Dermis microvascular lymphatic vessel endothelial cell (primary cell): ENCODE data around the gene ADCY2. TPM values are rescaled to one million over a fixed set of nuclear protein-coding genes. Genes with fewer than 3 reads are reported as not detected.

Experiments
- DNase-seq, 2 donors: peaks; one replicate each; pipeline versions ENCODE4 v3.0.0 to v3.0.0-alpha.2; 2010; ENCODE audit warnings: low read depth in 2 of 2
- total RNA-seq: library from RNA; depleted of rRNA; stranded (reverse); fragments of >200 nt; gene quantifications from 2 replicates; pipeline ENCODE4 v1.2.1, GENCODE V29; 2014

Gene ADCY2
- total RNA-seq, 1 donor from 2014 or later = not detected

DNA sequence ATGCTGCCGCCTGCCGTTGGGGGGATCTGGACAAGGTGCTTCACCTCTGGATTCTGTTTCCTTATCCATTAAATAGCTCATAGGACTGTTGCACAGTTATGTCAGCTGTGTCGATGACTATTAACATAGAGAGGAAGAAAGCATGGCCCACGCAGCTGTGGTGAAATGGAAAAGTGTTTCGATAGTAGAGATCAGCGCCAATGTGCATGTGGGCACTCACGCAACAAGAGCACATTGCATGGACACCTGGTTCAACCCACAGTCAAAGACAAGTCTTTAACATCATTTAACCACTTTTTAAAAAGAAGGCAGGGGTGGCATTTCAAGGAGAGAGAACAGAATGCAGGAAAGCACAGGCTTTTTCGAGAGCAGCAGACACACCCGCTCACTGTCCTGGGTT, 107.6 kb downstream of the ADCY2 start:
- no peak for DNase-seq

GRCh38 chr5:7515284-7515914, 119.5 kb downstream of the ADCY2 start:
- no peak for DNase-seq

DNA sequence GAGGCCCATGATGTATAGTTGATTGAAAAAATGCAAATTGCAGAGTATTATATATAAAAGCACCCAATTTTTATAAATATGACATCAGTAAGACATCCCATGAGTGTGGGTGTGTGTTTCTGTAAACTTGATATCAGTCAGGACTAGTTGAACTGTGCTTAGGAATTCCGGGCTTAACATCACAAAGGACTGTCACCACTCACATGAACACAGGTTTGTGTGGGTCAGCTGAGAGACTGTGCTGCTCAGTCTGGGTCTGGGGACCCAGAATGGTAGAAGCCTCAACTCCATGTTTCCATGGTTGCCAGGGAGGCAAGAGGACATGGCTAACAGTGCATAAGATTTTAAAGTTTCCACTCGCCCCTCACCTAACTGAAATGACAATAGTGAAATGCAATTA, 120.3 kb downstream of the ADCY2 start:
- no peak for DNase-seq

DNA sequence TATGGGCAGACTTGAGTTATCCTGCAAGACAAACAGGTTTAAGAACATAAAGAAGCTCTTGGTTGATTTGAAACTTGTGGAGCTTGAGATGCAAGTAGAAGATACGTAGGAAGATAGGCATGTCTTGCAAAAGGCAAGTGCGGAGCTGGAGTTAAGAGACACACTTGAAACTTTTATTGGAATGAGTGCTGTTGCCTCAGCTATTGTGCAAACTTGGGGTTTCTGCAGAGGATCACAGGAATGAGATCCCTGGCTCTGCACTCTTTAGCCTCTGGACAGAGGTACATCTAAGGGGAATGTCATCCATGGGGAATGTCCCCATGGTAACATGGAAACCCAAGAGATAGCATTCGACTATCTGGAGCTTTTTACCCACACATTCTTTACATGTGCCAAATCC, 121.1 kb downstream of the ADCY2 start:
- DNase-seq = no peak

- DNase-seq = no peak
Observed at GRCh38 chr5:7518947-7519560, 123.1 kb downstream of the ADCY2 start.

- DNase-seq = no peak
Observed at GRCh38 chr5:7519564-7519963, 123.6 kb downstream of the ADCY2 start.

- DNase-seq = no peak
Observed at GRCh38 chr5:7529880-7530279, 133.9 kb downstream of the ADCY2 start.

- DNase-seq = no peak
Observed at GRCh38 chr5:7533941-7534340, 138.0 kb downstream of the ADCY2 start.

- DNase-seq = no peak
Observed at GRCh38 chr5:7534505-7534904, 138.6 kb downstream of the ADCY2 start.

- DNase-seq = no peak
Observed at GRCh38 chr5:7537573-7537972, 141.6 kb downstream of the ADCY2 start.

- DNase-seq = no peak
Observed at GRCh38 chr5:7539571-7539970, 143.6 kb downstream of the ADCY2 start.

DNA sequence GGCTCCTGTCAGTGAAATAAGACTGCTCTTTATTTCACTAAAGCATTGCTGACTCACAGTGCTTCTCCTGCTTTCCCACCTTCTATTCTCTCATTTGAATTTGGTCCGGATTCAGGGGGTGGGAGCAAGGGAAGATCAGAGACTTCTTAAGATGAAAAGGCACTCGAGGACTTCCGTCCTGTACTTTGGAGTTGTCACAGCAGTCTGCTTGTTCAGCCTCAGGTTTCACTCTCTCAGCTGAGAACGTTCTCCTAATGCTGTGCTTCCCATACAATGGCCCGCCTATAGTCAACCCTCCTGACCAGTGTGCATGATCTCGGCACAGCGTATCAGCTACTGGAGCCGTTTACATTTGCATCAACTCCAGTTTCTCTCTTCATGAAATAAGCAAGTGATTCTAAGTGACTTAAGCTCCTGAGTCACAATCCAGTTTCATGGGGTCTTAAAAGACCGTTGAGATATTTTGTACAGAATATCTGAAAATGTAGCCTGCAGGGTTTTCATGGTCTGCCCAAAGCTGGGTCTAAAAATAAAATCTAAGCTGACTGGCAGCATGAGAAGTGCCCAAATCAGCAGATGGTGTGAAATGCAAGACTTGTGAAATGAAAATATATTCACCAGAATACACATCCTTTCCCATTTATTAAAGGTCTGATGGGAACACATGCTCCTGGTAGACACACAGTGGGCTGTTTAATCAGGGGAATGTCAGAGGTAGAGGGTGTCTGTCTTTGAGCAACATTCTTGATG, 145.0 kb downstream of the ADCY2 start:
- DNase-seq = no peak

- no peak for DNase-seq
Observed at GRCh38 chr5:7541898-7542297, 146.0 kb downstream of the ADCY2 start.

DNA sequence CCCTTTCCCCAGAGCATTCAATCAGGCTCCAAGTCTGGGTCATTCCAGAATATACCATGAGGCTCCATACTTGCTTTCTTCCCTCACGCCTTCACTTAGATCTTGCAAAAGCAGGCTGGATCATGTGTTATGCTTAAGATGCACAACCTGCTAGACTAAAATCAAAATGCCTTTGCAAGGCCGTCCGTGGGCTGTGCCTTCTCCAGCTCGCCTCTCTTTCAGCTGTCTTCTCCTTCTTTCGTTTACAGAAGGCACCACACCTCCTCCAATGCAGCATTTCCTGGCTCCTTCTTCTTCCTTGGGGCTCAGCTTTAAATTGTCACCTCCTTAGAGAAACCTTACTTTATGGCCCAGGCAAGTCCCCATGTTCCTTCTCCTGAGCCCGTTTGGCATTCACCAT, 150.6 kb downstream of the ADCY2 start:
- DNase-seq = no peak

- no peak for DNase-seq
Observed at GRCh38 chr5:7548596-7548995, 152.7 kb downstream of the ADCY2 start.

DNA sequence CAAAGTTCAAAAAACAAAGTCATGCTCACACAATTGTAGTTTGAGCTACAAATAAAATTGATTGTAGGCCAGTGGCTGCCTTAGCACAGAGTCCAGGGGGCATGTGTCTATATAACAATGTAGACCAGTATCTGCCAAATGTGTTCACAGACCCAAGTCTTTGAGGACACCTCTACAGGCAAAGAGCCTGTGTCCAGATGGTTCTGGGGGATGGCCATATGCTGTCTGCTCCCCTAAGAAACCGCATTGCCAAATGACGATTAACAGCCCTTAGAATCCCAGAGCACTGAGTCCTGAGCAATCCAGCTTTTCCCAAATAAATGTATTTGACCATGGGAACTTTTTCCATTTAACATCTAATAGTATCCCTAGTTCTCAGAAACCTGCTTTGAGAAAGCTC, 169.6 kb downstream of the ADCY2 start:
- no peak for DNase-seq

GRCh38 chr5:7576023-7576715, 180.2 kb downstream of the ADCY2 start:
- no peak for DNase-seq

GRCh38 chr5:7577381-7577780, 181.4 kb downstream of the ADCY2 start:
- no peak for DNase-seq

GRCh38 chr5:7578071-7578470, 182.1 kb downstream of the ADCY2 start:
- no peak for DNase-seq

DNA sequence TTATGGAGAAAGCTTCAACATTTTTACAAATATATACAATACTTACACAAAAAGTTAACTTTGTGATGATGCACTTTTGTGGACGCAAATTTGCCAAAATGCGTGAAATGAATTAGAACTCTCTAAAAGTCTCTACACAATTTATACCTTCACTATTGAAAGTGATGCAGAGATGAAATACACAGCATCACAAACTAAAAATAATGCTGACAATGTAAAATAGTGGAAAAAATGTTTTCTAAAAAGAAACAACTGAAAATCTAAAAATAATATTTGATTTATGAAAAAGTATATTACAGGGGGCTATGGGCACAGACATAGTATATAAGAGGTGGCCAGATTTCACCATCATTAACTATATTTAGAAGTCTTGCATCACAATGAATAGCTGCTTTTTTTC, 188.8 kb downstream of the ADCY2 start:
- DNase-seq = no peak

GRCh38 chr5:7585807-7586206, 189.9 kb downstream of the ADCY2 start:
- no peak for DNase-seq

- DNase-seq = no peak
Observed at GRCh38 chr5:7586480-7586879, 190.5 kb downstream of the ADCY2 start.
